Amygdala (tissue), 56 donors: Measurements from ENCODE around the gene SLC9C1.

Experiments used
- DNase-seq, 56 donors: peaks; one replicate each; lab custom pipeline; 2025; lab: John Stamatoyannopoulos, UW

Gene SLC9C1

DNA sequence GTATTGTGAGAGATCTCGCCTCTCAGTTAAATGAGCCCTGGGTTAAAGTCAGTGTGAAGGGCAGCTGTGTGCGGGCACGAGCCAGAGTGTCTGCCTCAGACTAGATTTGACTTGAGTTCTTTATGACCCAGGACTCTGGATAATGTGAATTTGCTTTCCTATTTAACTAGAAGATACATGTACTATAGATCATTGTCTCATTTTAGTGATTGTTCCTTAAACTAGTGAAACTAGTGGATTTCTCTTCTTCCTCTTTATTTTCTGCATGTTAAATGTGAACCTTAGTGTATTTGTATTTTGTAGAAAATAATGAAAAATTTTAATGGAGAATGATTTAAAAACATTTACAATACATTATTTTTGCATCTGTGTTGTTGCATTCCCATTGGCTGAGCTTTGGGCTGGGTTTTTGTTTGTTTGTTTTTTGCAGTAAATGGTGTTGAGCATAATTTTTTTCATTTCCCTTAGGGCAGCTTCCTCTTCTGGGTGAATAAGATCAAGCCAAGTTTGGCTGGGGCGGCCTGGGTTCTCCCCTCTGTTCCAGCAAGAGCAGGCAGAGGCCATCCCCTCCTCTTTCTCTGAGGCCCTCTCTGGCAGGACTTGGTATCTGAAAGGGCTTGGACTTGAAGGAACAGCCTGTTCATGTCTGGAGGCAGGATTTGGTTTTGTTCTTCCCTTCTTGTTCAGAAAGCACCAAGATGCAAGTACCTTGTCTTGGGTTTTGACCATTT lies 176.0 kb downstream of the SLC9C1 start:
- DNase-seq, result peak in 20 of 56 donors; percentile 0 to 55 (median 8)

DNA sequence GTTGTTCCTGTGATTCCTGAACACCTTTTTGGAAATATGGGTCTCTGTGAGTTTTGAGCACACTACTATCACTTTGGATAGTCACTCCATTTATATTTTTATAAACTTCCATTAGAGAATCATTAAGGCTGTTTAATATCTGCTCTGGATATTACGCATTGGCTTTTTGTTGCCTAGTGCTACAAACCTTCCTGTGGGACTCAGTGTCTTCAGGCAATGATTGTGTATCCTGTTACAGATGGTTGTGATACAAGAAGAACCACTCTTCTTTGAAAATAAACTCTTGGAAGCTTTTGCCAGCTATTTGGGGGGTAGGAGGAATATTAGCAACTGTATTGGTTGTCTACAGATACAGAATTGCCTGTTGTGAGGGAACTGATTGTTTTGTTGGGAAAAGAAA lies 176.6 kb downstream of the SLC9C1 start:
- no peak for DNase-seq

- no peak for DNase-seq
Observed at GRCh38 chr3:112116748-112117186, 177.2 kb downstream of the SLC9C1 start.

DNA sequence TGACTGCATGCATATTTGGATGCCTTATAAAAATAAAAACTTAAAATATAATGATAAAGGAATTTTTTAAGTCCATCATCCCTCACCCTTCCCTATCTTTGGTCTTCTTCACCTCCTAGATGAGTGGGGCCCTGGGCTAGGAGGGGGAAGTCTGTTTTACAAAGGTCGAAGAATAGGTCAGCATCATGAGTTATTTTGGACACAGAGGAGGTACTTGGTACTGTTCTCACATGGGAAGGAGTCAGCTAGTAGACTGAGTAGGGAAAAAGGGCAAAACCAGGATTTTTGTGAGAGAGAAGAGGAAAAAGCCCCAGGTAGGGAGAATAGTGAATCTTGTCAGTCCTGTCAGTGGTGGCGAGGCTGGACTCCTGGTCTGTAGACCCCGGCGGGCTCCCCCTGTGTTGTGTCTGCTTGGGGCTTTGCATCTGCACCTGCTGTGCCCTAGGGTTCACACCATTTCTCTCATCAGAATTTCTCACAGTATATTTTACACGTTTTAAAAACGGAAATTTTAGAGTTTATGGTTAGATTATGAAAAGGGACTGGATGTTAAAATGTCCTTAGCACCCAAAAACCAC lies 178.1 kb downstream of the SLC9C1 start:
- no peak for DNase-seq

- DNase-seq, result no peak
Observed at GRCh38 chr3:112115161-112115739, 178.8 kb downstream of the SLC9C1 start.

GRCh38 chr3:112114576-112115160 lies 179.3 kb downstream of the SLC9C1 start:
- no peak for DNase-seq

DNA sequence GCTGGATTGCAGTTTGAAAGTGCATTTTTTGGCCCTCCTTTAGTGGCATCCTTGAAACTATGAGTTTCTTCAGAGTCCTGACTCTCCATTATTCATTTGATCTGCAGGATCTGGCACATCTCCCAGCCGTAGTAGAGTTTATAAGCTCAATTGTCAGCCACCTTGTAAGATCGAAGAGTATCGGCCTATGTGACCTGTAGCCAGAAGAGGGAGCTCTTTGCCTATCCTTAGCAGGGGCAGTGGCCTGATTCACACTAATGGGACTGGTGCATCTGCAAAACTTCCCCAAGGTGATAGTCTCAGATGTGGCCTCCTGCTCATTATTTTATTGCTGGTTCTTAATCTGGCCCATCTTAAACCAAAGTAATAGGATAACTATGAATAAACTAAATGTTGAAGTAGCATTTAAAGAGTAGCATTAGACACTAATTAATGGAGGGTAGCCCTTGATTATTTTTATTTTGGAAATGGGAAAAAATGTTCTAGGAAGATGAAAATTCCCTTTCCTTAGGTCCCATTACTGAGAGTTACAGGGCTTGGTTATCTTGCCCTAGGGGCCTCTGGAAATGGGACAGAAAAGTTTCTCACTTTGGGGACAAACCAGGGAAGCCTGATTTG lies 182.1 kb downstream of the SLC9C1 start:
- peak in 23 of 56 donors; percentile 1 to 44 (median 11) for DNase-seq

- no peak for DNase-seq
Observed at GRCh38 chr3:112109322-112109721, 184.7 kb downstream of the SLC9C1 start.

DNA sequence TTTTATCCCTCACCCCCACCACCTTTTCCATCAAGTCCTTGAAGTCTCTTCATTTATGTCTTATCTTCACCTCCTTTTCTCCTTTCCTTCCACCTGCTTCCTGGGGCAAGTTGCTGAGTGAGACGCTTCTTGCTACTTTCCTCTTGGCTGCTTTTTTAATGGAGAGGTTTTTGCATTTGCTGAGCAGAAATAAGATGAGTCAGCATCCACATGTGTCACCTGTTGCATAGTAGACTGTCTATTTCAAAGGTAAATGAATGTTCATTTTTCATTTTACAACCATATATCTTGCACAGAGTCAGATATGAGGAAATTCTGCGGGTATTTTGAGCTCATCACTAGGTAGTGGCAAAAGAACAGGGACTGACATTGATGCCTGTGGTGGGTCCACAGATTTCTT lies 189.2 kb downstream of the SLC9C1 start:
- no peak for DNase-seq

- no peak for DNase-seq
Observed at GRCh38 chr3:112101916-112102315, 192.1 kb downstream of the SLC9C1 start.

GRCh38 chr3:112097378-112097777 lies 196.6 kb downstream of the SLC9C1 start:
- DNase-seq, result no peak

DNA sequence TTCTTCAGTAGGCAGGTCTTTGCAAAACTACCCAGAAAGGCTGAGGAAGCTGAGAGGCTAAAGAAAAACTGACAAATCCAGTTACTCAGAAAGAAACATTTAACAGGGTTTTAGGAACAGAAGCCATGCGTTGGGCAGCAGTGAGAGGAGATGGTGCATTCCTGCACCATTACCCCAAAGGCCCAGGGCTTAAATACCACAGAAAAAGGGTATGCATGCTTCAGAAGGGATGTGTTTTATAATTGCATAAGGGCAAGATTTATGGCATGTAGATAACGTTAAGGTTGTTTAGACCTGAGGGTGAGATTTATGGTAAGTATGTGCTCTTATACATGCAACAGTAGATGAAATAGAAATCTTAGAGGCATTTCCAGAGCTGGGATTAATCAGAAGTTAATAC lies 197.8 kb downstream of the SLC9C1 start:
- no peak for DNase-seq

DNA sequence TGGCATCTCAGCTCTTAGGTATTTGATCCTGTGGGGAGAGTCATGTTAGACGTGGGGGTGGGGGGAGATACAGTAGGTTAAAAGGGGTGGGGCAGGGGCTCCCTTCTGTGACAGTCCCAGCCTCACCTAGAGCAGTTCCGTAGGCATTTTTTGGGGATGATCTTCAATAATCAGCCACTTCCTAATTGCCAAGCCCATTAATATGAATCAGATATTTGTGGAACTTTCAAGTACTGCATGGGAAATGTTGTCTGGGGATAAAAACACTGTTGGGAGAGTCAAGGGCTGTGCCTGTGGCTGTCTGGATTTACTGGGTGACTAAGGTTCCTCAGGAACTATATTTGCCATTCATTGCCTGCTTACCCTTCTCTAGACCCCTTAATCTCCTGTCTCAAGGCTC lies 198.3 kb downstream of the SLC9C1 start:
- DNase-seq, result no peak

- DNase-seq, result no peak
Observed at GRCh38 chr3:112093180-112093522, 200.9 kb downstream of the SLC9C1 start.

- no peak for DNase-seq
Observed at GRCh38 chr3:112092496-112093179, 201.4 kb downstream of the SLC9C1 start.

DNA sequence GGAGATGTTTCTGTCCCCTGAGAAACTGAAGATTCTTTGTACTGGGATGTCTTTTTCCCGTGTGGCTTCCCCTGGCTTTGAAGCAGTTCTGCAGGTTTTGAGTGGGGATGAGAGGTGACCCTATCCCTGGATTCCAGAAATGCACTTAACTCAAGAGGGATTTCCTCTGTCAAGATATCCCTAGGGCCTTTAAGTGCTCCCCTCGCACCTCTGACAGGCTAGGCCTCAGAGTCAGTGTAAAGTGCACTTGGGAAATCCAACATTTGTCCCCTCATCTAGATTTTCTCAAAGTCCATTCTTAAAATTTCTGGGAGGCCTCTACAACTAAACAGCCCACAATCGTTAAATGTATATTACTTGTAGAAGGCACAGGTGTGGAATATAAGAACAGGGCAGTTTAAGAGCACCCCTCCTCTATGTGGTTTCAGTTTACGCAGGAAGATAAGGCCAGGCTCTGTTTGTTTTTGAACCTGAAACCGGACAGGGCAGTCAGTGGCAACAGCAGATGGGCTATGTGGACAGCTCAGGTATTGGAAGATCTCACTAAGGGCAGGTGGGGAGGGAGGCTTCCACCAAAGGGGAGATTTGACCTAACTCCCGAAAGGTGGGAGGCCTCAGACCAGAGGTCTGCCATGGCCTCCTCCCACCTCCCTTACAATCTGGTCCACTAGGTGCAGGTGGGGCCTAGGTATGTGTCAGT lies 203.0 kb downstream of the SLC9C1 start:
- no peak for DNase-seq
